Common myeloid progenitor, CD34-positive (primary cell): Measurements from ENCODE around the gene HDHD3.
"Not testable (repeated sequence)": the region's sequence is repeated elsewhere in the genome, so short reads cannot be mapped to it uniquely, and the experiment has no call there.

Source experiments
- CTCF ChIA-PET: fragments of 350-600 bp; sonication (Branson Sonifier 250); formaldehyde crosslinking; loops from one replicate; lab custom pipeline; 2021; ENCODE audit warnings: antibody characterized with exemption; lab: Charles Lee
- POLR2A ChIA-PET: fragments of 350-600 bp; sonication (Branson Sonifier 250); formaldehyde crosslinking; loops from one replicate; lab custom pipeline; 2021; ENCODE audit warnings: antibody characterized with exemption; lab: Charles Lee
- DNase-seq, 3 donors: peaks; one replicate each; pipeline versions ENCODE4 v3.0.0 to v3.0.0-alpha.2; 2013
- H3K27ac ChIP-seq, 2 experiments: 1 replicate in 1 of 2; 2 replicates in 1 of 2; pipeline ENCODE4 v1.7.0; 2013; ENCODE audit warnings: inconsistent platforms in 2 of 2, low read length in 2 of 2, mild to moderate bottlenecking in 2 of 2, low read depth in 1 of 2, moderate library complexity in 1 of 2; ENCODE audit not compliant: severe bottlenecking in 2 of 2, insufficient read depth in 1 of 2, poor library complexity in 1 of 2
- H3K27me3 ChIP-seq, 5 experiments: replicated peaks in 2 of 5; 1 replicate in 3 of 5; 2 replicates in 2 of 5; pipeline versions ENCODE4 v1.6.1 to v1.7.0; 2013; ENCODE audit warnings: low read length in 4 of 5, mild to moderate bottlenecking in 2 of 5, moderate library complexity in 2 of 5, inconsistent platforms in 1 of 5; ENCODE audit not compliant: insufficient read depth in 5 of 5, control insufficient read depth in 4 of 5
- H3K36me3 ChIP-seq, 4 experiments: 1 replicate in 2 of 4; 2 replicates in 2 of 4; pipeline versions ENCODE4 v1.6.1 to v1.7.0; 2013; ENCODE audit warnings: low read length in 3 of 4, control low read depth in 1 of 4, mild to moderate bottlenecking in 1 of 4; ENCODE audit not compliant: control insufficient read depth in 4 of 4, insufficient read depth in 4 of 4
- H3K4me1 ChIP-seq, 4 experiments: 1 replicate in 3 of 4; 2 replicates in 1 of 4; pipeline versions ENCODE4 v1.6.1 to v1.7.1; 2013; ENCODE audit warnings: low read length in 3 of 4, mild to moderate bottlenecking in 3 of 4, control low read depth in 1 of 4, inconsistent platforms in 1 of 4, moderate library complexity in 1 of 4; ENCODE audit not compliant: control insufficient read depth in 4 of 4, insufficient read depth in 4 of 4; ENCODE audit errors: control extremely low read depth in 1 of 4
- H3K4me3 ChIP-seq, 7 experiments: 1 replicate in 4 of 7; 2 replicates in 3 of 7; pipeline versions ENCODE4 v1.5.1 to v1.7.0; 2013; ENCODE audit warnings: mild to moderate bottlenecking in 7 of 7, low read length in 6 of 7, moderate library complexity in 6 of 7, inconsistent platforms in 2 of 7, low read depth in 2 of 7, control low read depth in 1 of 7; ENCODE audit not compliant: insufficient read depth in 4 of 7, control insufficient read depth in 1 of 7; ENCODE audit errors: extremely low read depth in 1 of 7
- H3K9me3 ChIP-seq, 5 experiments: 1 replicate in 4 of 5; 2 replicates in 1 of 5; pipeline versions ENCODE4 v1.6.1 to v1.7.1; 2013; ENCODE audit warnings: low read length in 4 of 5, mild to moderate bottlenecking in 2 of 5, inconsistent platforms in 1 of 5, low read depth in 1 of 5, moderate library complexity in 1 of 5; ENCODE audit not compliant: control insufficient read depth in 4 of 5, insufficient read depth in 2 of 5; ENCODE audit errors: control extremely low read depth in 1 of 5
- WGBS: methylation state at CpG from one replicate; pipeline ENCODE4 v1.1.5; 2013; ENCODE audit not compliant: insufficient coverage; 5-methylcytosine and 5-hydroxymethylcytosine counted together

Gene HDHD3

DNA sequence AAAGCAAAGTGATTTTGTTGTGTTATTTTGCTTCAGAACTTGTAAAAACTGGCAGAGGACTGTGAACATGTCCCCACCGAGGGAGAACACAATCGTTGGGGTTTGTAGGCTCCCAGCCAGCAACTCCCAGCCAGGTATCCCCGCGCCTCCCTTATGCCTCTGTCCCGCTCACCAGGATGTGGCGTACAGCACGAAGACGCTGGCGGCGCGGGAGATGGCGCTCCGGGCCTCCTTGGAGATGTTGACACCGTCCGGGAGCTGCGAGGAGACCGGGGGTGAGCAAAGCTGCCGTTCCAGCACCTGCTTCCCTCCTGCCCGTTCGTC, 33.1 kb upstream of the HDHD3 start:
- Histone ChIP-seq H3K36me3 (peaks cover 0 to 17% (median 8%) of the 10 kb centered on the region in 4 experiments), H3K4me3 (peak overlapping the region; percentile 57 to 99 (median 93)), H3K27ac (peak overlapping the region; percentile 83 to 91), H3K9me3 (no peaks in the 10 kb centered on the region), H3K27me3 (no peaks in the 10 kb centered on the region), H3K4me1 (peaks cover 9 to 38% (median 26%) of the 10 kb centered on the region in 4 experiments)
- DNase-seq, result no peak
- WGBS, result 0% methylated on average over 14 of the region's 20 CpGs
- ChIA-PET CTCF (interaction anchor here (0.8 to 3.4 kb wide), 12 partner anchors 10 to 182 kb away, joined by 3 to 32 read pairs (median 4); partner anchors contain the start of gene ALAD), POLR2A (interaction anchor here (0.8 to 1.2 kb wide), 4 partner anchors 9 to 179 kb away, joined by 3 to 5 read pairs (median 4); partner anchors contain the start of genes ALAD and WDR31)

GRCh38 chr9:113409481-113409880, 32.7 kb upstream of the HDHD3 start:
- no peak for DNase-seq
- Histone ChIP-seq H3K4me3 (peak overlapping the region; percentile 9 to 99 (median 93)), H3K27me3 (no peaks in the 10 kb centered on the region), H3K36me3 (peaks cover 0 to 17% (median 8%) of the 10 kb centered on the region in 4 experiments), H3K27ac (peak overlapping the region; percentile 83 to 91), H3K9me3 (no peaks in the 10 kb centered on the region), H3K4me1 (peaks cover 13 to 38% (median 26%) of the 10 kb centered on the region in 4 experiments)
- CTCF ChIA-PET, result interaction anchor here (0.8 to 3.4 kb wide), 12 partner anchors 10 to 182 kb away, joined by 3 to 32 read pairs (median 4); partner anchors contain the start of genes ALAD, CDC26 and PRPF4
- POLR2A ChIA-PET, result interaction anchor here (1.0 to 1.2 kb wide), 2 partner anchors 69 to 179 kb away, joined by 3 to 5 read pairs; partner anchors contain the start of gene WDR31
- 61% methylated on average over 8 of the region's 10 CpGs for WGBS

DNA sequence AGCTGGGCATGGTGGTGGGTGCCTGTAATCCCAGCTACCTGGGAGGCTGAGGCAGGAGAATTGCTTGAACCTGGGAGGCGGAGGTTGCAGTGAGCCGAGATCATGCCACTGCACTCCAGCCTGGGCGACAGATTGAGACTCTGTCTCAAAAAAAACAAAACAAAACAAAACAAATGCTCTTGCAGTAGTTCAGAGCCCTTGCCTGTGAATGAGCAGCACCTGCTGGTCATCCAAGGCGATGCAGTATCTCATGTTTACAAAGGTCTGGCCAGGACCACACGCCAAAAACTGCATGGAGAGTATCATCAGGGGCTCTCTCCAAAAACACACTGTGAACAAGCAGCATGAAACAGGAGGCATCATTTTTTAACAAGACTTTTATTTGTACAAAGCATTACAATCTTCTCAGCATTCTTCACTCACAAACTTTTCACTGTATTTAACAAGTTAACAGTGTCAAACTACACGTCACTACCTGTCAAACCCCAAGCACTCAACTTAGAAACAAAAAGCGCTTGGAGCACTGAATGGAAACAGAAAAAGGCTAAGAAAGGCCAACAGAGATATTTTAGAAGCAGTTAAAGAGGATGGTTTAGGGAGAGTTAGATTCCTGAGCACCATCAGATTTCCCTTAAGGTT, 30.2 kb upstream of the HDHD3 start:
- H3K36me3 ChIP-seq, result peaks cover 0 to 17% (median 8%) of the 10 kb centered on the region in 4 experiments
- H3K4me1 ChIP-seq, result peaks cover 13 to 38% (median 29%) of the 10 kb centered on the region in 4 experiments
- DNase-seq, result peak; percentile 79 to 90 (median 87)
- 35% methylated on average over 5 of the region's 7 CpGs for WGBS
- H3K9me3 ChIP-seq, POLR2A ChIA-PET, H3K27me3 ChIP-seq, H3K4me3 ChIP-seq: not testable (repeated sequence)
- H3K27ac ChIP-seq, result peak overlapping the region in 1 of 2 experiments; percentile 35
- CTCF ChIA-PET, result interaction anchor here (0.8 to 9.1 kb wide), 19 partner anchors 12 to 251 kb away, joined by 3 to 69 read pairs (median 4); partner anchors contain the start of genes BSPRY, CDC26 and WDR31

DNA sequence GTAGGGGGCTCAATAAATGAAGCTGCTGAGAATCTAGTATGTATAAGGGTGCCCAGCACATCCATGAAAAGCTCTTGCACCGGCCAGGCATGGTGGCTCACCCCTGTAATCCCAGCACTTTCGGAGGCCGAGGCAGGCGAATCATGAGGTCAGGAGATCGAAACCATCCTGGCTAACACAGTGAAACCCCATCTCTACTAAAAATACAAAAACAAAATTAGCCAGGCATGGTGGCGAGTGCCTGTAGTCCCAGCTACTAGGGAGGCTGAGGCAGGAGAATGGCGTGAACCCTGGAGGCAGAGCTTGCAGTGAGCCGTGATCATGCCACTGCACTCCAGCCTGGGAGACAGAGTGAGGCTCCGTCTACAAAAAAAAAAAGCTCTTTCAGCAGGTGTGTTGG, 29.6 kb upstream of the HDHD3 start:
- not testable (repeated sequence) for DNase-seq, H3K9me3 ChIP-seq, H3K27me3 ChIP-seq, H3K4me3 ChIP-seq
- Histone ChIP-seq H3K4me1 (peaks cover 13 to 36% (median 29%) of the 10 kb centered on the region in 4 experiments), H3K36me3 (peaks cover 0 to 17% (median 8%) of the 10 kb centered on the region in 4 experiments), H3K27ac (peak overlapping the region in 1 of 2 experiments; percentile 34)
- POLR2A ChIA-PET, result interaction anchor here (0.6 kb wide), 1 partner anchor 166 kb away, joined by 3 read pairs; no protein-coding TSS in a partner anchor
- WGBS, result 96% methylated on average over 4 of the region's 9 CpGs
- CTCF ChIA-PET, result interaction anchor here (0.8 to 9.1 kb wide), 20 partner anchors 12 to 251 kb away, joined by 3 to 69 read pairs (median 4); partner anchors contain the start of genes BSPRY, CDC26 and WDR31

DNA sequence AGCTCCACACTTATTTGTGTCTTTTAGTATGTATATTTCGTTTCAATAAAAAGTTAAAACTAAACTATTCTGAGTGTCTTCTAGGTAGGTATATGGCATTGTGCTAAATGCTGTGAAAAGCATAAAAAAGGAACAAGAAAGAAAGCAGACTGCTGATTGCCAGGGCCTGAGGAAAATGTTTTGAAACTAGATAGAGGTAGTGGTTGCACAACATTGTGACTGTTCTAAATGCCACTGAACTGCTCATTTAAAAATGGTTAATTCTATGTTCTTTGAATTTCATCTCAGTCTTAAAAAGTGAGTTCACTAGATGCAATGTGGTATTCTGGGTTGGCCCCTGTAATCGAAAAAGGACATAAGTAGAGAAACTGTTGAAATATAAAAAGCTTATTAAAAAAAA, 26.9 kb upstream of the HDHD3 start:
- Histone ChIP-seq H3K27me3 (no peaks in the 10 kb centered on the region), H3K4me1 (peaks cover 4 to 33% (median 28%) of the 10 kb centered on the region in 4 experiments), H3K36me3 (peaks cover 0 to 14% (median 6%) of the 10 kb centered on the region in 4 experiments), H3K9me3 (no peaks in the 10 kb centered on the region), H3K27ac (no peak overlapping the region), H3K4me3 (no peak overlapping the region)
- WGBS, result 100% methylated on average over 1 of the region's 2 CpGs
- ChIA-PET CTCF (interaction anchor here (0.8 to 9.1 kb wide), 14 partner anchors 10 to 254 kb away, joined by 3 to 69 read pairs (median 6); partner anchors contain the start of genes BSPRY, CDC26, HDHD3 and PRPF4), POLR2A (interaction anchor here (0.6 kb wide), 2 partner anchors 54 to 185 kb away, joined by 3 to 4 read pairs; no protein-coding TSS in a partner anchor)
- peak in 2 of 3 donors; percentile 42 to 57 for DNase-seq

DNA sequence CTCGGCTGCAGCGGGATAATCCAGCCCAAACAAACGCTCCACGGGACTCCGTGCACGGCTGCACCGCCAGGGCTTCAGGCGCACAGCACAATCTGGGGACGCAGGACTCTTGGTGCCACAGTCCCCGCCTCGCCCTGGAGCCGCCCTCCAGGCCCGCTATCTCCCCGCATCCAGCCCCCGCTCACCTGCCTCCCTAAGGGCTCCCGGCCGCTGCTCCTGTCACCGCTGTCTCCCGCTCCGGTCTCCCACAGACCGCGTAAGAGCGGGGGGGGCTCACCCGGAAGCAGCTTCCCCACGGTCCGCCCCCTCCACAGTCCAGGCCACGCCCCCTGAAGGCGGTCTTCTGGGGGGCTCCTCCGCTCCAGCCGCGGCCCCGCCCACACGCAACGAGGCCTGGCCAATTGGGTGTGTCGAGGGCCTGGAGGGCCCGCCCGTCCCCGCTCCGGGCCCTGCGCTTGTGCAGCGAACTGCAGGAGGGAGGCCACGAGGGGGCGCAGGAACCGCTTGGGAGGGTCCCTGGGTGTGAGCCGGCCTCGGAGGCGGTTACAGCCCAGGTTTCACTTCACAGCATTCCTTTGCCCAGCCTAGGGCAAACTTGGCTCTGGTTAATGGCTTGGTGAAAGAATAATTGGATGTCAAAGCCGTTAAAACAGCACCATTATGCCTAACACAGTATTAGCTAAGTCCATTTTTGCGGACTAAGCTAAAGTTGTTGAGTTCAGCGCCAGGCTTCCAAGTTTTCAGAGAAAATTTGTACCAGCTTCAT, 24.4 kb upstream of the HDHD3 start, which contains the start of gene ALAD:
ALAD (minus strand) TSS at position 258 of the 766 bp plus-strand sequence. CDS start 7,725 bp downstream, outside the sequence.
- H3K4me3 ChIP-seq, result peak within 1 kb of the TSS; percentile 66 to 96 (median 92)
- H3K27ac ChIP-seq, result peak within 1 kb of the TSS; percentile 40 to 66
- ChIA-PET CTCF (interaction anchor here (0.6 to 9.1 kb wide), 24 partner anchors 8 to 257 kb away, joined by 3 to 69 read pairs (median 5); partner anchors contain the start of genes BSPRY, C9orf43, CDC26 and POLE3), POLR2A (interaction anchor here (0.5 kb wide), 1 partner anchor 9 kb away, joined by 4 read pairs; the partner anchor contains the start of genes C9orf43 and POLE3)
- DNase-seq, result peak; percentile 99
- peaks cover 4 to 22% (median 17%) of the 10 kb centered on the region in 4 experiments for H3K4me1 ChIP-seq
- H3K9me3 ChIP-seq, result no peaks in the 10 kb centered on the region
- no peaks in the 10 kb centered on the region for H3K27me3 ChIP-seq
- 3% methylated on average over 42 of the region's 50 CpGs for WGBS
- H3K36me3 ChIP-seq, result peaks cover 0 to 5% (median 0%) of the 10 kb centered on the region in 4 experiments
